ENCODE results near the gene RBMS1. TPM values are rescaled to one million over a fixed set of nuclear protein-coding genes. Genes with fewer than 3 reads are reported as not detected.

Gene RBMS1
- total RNA-seq, 1 experiment from 2014 or later = 77.5 TPM

DNA sequence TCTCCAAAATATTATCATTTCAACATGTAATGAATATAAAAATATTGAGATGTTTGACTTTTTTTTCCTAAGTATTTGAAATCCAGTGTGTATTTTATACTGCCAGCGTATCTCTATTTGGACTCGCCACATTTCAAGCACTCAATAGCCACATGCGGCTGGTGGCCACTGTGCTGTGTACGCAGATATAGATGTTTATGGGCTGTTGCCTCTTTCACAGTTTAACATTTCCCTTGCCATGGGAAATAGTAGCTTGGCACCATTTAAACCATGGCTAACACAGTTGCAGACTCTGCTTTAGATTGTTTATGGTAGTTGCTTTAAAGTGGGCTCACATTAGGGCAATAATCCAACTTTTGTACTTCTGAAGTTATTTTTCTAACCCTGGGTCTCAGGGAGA lies 157.0 kb downstream of the RBMS1 start:
- Histone ChIP-seq H3K4me2 (ENCODE audit: insufficient read depth, insufficient read length, low read length) (no peak overlapping the region), H2BK12ac (ENCODE audit: insufficient read length, low read depth, low read length) (no peak overlapping the region), H3K9ac (ENCODE audit: extremely low read depth, insufficient read length, low read length) (no peak overlapping the region), H4K91ac (ENCODE audit: insufficient read length, low read depth, low read length) (no peak overlapping the region), H3K56ac (ENCODE audit: insufficient read length, low read depth, low read length) (no peak overlapping the region), H3K14ac (ENCODE audit: insufficient read depth, low read length) (no peak overlapping the region), H3K79me1 (ENCODE audit: insufficient read depth, low read depth, low read length, poor library complexity, severe bottlenecking) (no peaks in the 10 kb centered on the region), H3K23ac (ENCODE audit: insufficient read length, low read depth, low read length) (no peak overlapping the region), H2AK5ac (ENCODE audit: insufficient read length, low read length) (no peak overlapping the region), H3K27me3 (ENCODE audit: insufficient read depth, low read length) (no peaks in the 10 kb centered on the region), H2BK5ac (ENCODE audit: insufficient read length, low read length) (no peak overlapping the region), H2BK20ac (ENCODE audit: low read depth, low read length, poor library complexity, severe bottlenecking) (no peak overlapping the region), H3K9me3 (ENCODE audit: control insufficient read depth, low read depth, low read length) (no peaks in the 10 kb centered on the region), H4K20me1 (ENCODE audit: control insufficient read depth, insufficient read depth, insufficient read length) (no peaks in the 10 kb centered on the region), H2AFZ (ENCODE audit: low read length) (no peak overlapping the region), H2BK15ac (ENCODE audit: low read depth, low read length) (no peak overlapping the region), H3K4me1 (ENCODE audit: insufficient read depth, low read length) (peaks cover 4% of the 10 kb centered on the region; the same call in 1 of the 2 replicates), H2BK120ac (ENCODE audit: low read depth, low read length, poor library complexity, severe bottlenecking) (no peak overlapping the region), H4K5ac (ENCODE audit: insufficient read length, low read depth, low read length) (no peak overlapping the region), H3K79me2 (ENCODE audit: insufficient read depth, low read length) (peaks cover 4% of the 10 kb centered on the region; the same call in 1 of the 2 replicates), H3K4ac (ENCODE audit: low read depth, low read length) (no peak overlapping the region), H4K8ac (replicated peaks; ENCODE audit: insufficient read length, low read depth, low read length) (no peak overlapping the region), H3T11ph (ENCODE audit: low read length) (no peak overlapping the region), H3K23me2 (ENCODE audit: insufficient read length, low read depth, low read length, poor library complexity, severe bottlenecking) (no peaks in the 10 kb centered on the region), H3K27ac (ENCODE audit: insufficient read length, low read depth, low read length) (no peak overlapping the region), H3K18ac (ENCODE audit: insufficient read length, low read depth, low read length) (no peak overlapping the region)
- H3K4me1 Mint-ChIP-seq = peaks cover 17 to 25% of the 10 kb centered on the region in 2 experiments
- H3K36me3 Mint-ChIP-seq (ENCODE audit: insufficient read depth in 1 of 3, low read depth in 3 of 3) = no peaks in the 10 kb centered on the region
- no peak for DNase-seq
- WGBS (ENCODE audit: extremely low coverage, insufficient read length, low lambda C conversion rate) = no CpG with 5 or more reads among the region's 4 CpGs
- H3K27me3 Mint-ChIP-seq (ENCODE audit: low read depth) = no peaks in the 10 kb centered on the region
- H3K4me3 Mint-ChIP-seq = no peak overlapping the region
- no peak for TF ChIP-seq CTCF (conservative IDR thresholded peaks at IDR 0.05)
- H3K27ac Mint-ChIP-seq = no peak overlapping the region
- no peaks in the 10 kb centered on the region for H3K9me3 Mint-ChIP-seq

Measured in H9 (cell line).